Activated naive CD8-positive, alpha-beta T cell treated with anti-CD3 and anti-CD28 coated beads, Interleukin-2, amount 10 ng/mL, durations not matched to agents 7 days and 5 days (primary cell): ENCODE data around the gene MYL4. TPM values are rescaled to one million over a fixed set of nuclear protein-coding genes. Genes with fewer than 3 reads are reported as not detected.
"Not testable (repeated sequence)": the region's sequence is repeated elsewhere in the genome, so short reads cannot be mapped to it uniquely, and the experiment has no call there.

Experiments
- ATAC-seq: fragments of 150-1000 bp; cut with Tn5 transposase; one replicate; pipeline ENCODE4 v1.10.0; 2021; ENCODE audit warnings: low read depth, moderate library complexity
- POLR2A ChIA-PET: fragments of 350-600 bp; sonication (Branson Sonifier 250); formaldehyde crosslinking; loops from one replicate; lab custom pipeline; 2021; ENCODE audit warnings: antibody characterized with exemption; lab: Charles Lee
- DNase-seq: peaks from one replicate; pipeline ENCODE4 v3.0.0; 2021
- H3K27ac Mint-ChIP-seq: one replicate; pipeline ENCODE4 v1.8.0; 2022; ENCODE audit warnings: mild to moderate bottlenecking, mixed read lengths
- H3K27me3 Mint-ChIP-seq: one replicate; pipeline ENCODE4 v1.8.0; 2022; ENCODE audit warnings: mild to moderate bottlenecking, moderate library complexity, mixed read lengths
- H3K36me3 Mint-ChIP-seq: one replicate; pipeline ENCODE4 v1.8.0; 2021; ENCODE audit warnings: mild to moderate bottlenecking, mixed read lengths
- H3K4me1 Mint-ChIP-seq: one replicate; pipeline ENCODE4 v1.8.0; 2021; ENCODE audit warnings: mixed read lengths
- H3K4me3 Mint-ChIP-seq: one replicate; pipeline ENCODE4 v1.8.0; 2022; ENCODE audit warnings: mild to moderate bottlenecking, moderate library complexity, mixed read lengths
- H3K9me3 Mint-ChIP-seq: one replicate; pipeline ENCODE4 v1.8.0; 2021; ENCODE audit warnings: mixed read lengths
- total RNA-seq, 2 experiments: library from RNA; stranded (reverse); gene quantifications; one replicate each; pipeline ENCODE4 v1.2.3, GENCODE V29; 2021

Gene MYL4
- total RNA-seq, 2 experiments from 2014 or later, result not detected

DNA sequence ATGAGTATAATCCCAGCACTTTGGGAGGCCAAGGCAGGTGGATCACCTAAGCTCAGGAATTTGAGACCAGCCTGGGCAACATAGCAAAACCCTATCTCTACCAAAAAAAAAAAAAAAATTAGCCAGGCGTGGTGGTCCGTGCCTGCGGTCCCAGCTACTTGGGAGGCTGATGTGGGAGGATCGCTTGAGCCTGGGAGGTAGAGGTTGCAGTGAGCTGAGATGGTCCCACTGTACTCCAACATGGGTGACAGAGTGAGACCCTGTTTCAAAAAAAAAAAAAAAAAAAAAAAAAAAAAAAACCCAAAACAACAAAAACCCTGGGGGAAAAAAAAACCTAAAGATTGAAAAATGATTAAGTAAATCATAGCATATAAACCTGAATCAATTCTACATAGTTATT lies 28.2 kb upstream of the MYL4 start:
- H3K27ac Mint-ChIP-seq, ATAC-seq, H3K9me3 Mint-ChIP-seq, DNase-seq, H3K4me3 Mint-ChIP-seq, H3K27me3 Mint-ChIP-seq: not testable (repeated sequence)
- peaks cover 39% of the 10 kb centered on the region for H3K4me1 Mint-ChIP-seq
- POLR2A ChIA-PET, result interaction anchor here (0.6 kb wide), 1 partner anchor 37 kb away, joined by 4 read pairs; no protein-coding TSS in a partner anchor
- peaks cover 31% of the 10 kb centered on the region for H3K36me3 Mint-ChIP-seq

DNA sequence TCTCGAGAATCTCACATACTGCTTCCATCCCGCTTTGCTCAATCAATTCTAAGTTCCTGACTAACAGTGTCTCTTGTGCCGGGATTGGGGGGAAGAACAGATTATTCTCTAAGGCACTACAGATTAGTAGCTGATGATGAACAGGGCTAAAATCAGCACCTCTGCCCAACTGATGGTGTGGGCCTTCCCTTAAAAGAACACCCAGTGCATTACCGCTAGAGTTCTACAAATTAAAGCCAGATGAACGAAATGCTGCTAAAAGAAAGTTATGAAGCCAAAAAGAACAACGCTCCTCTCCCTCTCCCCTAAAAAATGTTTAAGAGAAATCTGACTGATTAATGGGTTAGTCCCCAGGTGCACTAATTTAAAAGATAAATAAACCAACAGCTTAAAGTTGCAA lies 24.5 kb upstream of the MYL4 start:
- POLR2A ChIA-PET, result interaction anchor here (1.2 kb wide), 1 partner anchor 16 kb away, joined by 3 read pairs; no protein-coding TSS in a partner anchor
- Mint-ChIP-seq H3K27ac (no peak overlapping the region), H3K27me3 (no peaks in the 10 kb centered on the region), H3K9me3 (no peaks in the 10 kb centered on the region), H3K36me3 (peaks cover 26% of the 10 kb centered on the region), H3K4me3 (no peak overlapping the region), H3K4me1 (peaks cover 42% of the 10 kb centered on the region)
- ATAC-seq (no peak), DNase-seq (no peak)

DNA sequence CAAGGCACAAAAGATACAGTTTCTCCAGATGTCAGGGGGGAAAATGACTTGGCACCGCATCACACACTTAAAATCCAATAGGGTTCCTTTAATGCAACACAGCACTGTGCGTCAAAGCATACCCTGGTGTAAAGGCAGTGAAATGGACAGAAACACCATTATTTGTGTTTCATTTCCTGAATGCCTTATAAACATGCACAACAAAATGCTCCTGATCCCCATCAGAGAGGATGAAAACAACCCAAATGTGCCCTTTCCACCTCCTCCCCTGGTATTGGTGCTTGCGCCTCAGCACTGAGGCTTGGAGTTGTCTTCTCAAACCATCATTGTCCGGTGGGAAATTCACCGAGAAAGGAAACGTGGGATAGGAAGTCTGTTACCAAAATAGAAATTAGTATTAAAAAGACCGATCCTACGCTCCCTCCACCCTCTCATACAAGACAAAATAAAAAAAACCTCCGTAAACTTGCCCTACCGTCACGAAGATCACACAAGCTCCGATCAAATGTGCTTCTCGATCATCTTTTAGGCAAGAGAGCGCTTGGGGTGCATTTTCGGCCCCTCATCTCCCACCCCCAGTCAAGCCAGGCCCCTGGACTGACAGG lies 20.8 kb upstream of the MYL4 start:
- Mint-ChIP-seq H3K4me1 (peaks cover 46% of the 10 kb centered on the region), H3K36me3 (peaks cover 18% of the 10 kb centered on the region), H3K9me3 (no peaks in the 10 kb centered on the region), H3K27ac (peak overlapping the region; percentile 96), H3K27me3 (no peaks in the 10 kb centered on the region), H3K4me3 (peak overlapping the region; percentile 95)
- DNase-seq (no peak), ATAC-seq (no peak)
- POLR2A ChIA-PET, result interaction anchor here (1.2 to 4.9 kb wide), 5 partner anchors 13 to 32 kb away, joined by 4 to 37 read pairs (median 10); partner anchors contain the start of gene MYL4

DNA sequence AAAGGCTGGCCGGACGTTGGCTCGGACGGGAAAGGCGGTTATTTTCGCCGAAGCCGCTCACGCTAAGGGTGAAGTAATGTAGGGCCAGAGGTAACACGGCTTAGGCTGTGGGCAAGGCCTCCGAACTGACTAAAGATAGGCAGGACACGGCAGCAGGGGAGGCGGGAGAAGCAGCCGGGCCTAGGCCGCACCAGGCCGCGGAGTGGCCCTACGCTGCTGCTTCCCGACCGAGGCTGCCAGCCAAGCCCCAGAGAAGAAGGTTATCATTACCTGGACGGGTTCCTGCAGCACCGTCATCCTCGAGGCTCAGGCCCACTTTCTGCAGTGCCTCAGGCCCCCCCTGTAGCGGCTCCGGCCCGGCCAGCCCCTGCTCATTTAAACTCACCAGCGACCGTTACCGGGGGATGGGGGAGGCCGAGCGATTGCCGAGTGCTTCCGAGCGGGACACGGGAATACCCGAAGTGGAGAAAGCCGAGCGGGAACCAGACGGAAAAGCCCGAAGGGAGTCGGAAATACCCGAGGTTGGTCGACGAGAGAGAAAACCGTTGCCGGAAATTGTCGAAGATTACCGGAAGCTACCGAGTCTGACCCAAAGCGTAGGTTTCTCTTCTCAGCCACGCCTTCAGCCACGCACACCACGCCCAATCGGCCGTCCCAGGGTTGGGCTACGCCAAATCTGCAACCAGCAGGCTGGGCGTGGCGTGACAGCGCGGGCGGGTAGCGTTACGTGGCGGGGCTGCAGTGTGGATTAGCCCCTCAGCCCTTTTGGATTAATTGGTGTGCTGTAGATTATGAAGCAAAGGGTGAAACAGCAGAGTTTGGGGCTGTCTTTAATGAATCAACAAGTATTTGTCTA lies 20.0 kb upstream of the MYL4 start, which contains the start of gene CDC27:
Gene CDC27, minus strand, starts transcription at position 420 of the 856 bp plus-strand sequence. Its CDS starts 123 bp downstream, at position 297.
- H3K4me3 Mint-ChIP-seq, result peak within 1 kb of the TSS; percentile 95
- peaks cover 46% of the 10 kb centered on the region for H3K4me1 Mint-ChIP-seq

DNA sequence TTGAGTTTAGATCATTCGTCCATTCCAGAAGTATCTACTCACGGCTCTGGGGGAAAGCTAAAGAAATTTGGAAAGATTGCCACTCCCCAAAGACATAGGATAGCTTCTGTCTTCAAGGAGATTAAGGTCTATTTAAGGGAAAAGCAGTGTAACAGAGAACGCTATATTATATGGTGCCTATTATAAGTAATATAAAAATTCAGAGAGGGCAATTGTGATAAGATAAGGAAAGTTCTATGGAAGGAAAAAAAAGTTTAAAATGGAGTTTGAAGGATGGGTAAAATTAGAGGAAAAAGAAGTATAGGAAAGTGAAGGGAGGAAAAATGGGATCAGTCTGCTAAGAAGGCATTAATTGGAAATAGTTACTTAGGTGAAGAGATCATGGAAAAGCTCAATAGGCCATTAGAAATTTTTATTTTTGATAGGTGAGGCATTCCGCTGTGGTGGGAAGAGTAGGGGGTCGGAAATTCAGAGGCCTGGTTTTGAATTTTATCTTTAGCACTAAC lies 19.4 kb upstream of the MYL4 start:
- POLR2A ChIA-PET, result interaction anchor here (0.9 to 4.9 kb wide), 8 partner anchors 11 to 458 kb away, joined by 3 to 37 read pairs (median 8); partner anchors contain the start of genes EFCAB13 and MYL4

More for the DNA sequence above, 20.0 kb upstream of the MYL4 start, which contains the start of gene CDC27:
- no peaks in the 10 kb centered on the region for H3K9me3 Mint-ChIP-seq
- peak within 1 kb of the TSS; percentile 96 for H3K27ac Mint-ChIP-seq
- H3K27me3 Mint-ChIP-seq, result no peaks in the 10 kb centered on the region
- DNase-seq (peak; percentile 98), ATAC-seq (peak; percentile 94)
- POLR2A ChIA-PET, result interaction anchor here (0.8 to 4.9 kb wide), 8 partner anchors 12 to 460 kb away, joined by 3 to 37 read pairs (median 8); partner anchors contain the start of genes EFCAB13, KPNB1 and MYL4
- peaks cover 18% of the 10 kb centered on the region for H3K36me3 Mint-ChIP-seq

GRCh38 chr17:47190243-47190642 lies 18.9 kb upstream of the MYL4 start:
- no peak for DNase-seq
- ATAC-seq, result no peak
- peak overlapping the region; percentile 96 for H3K27ac Mint-ChIP-seq
- H3K36me3 Mint-ChIP-seq, result peaks cover 13% of the 10 kb centered on the region
- peaks cover 2% of the 10 kb centered on the region for H3K27me3 Mint-ChIP-seq
- POLR2A ChIA-PET, result interaction anchor here (0.7 to 4.9 kb wide), 7 partner anchors 11 to 458 kb away, joined by 3 to 37 read pairs (median 4); no protein-coding TSS in a partner anchor
- no peaks in the 10 kb centered on the region for H3K9me3 Mint-ChIP-seq
- peaks cover 41% of the 10 kb centered on the region for H3K4me1 Mint-ChIP-seq
- peak overlapping the region; percentile 95 for H3K4me3 Mint-ChIP-seq

More for the DNA sequence above, 19.4 kb upstream of the MYL4 start:
- peaks cover 42% of the 10 kb centered on the region for H3K4me1 Mint-ChIP-seq
- peak overlapping the region; percentile 96 for H3K27ac Mint-ChIP-seq
- peaks cover 2% of the 10 kb centered on the region for H3K27me3 Mint-ChIP-seq
- H3K36me3 Mint-ChIP-seq, result peaks cover 13% of the 10 kb centered on the region
- no peak for DNase-seq
- H3K9me3 Mint-ChIP-seq, result no peaks in the 10 kb centered on the region
- peak overlapping the region; percentile 95 for H3K4me3 Mint-ChIP-seq
- ATAC-seq, result no peak

DNA sequence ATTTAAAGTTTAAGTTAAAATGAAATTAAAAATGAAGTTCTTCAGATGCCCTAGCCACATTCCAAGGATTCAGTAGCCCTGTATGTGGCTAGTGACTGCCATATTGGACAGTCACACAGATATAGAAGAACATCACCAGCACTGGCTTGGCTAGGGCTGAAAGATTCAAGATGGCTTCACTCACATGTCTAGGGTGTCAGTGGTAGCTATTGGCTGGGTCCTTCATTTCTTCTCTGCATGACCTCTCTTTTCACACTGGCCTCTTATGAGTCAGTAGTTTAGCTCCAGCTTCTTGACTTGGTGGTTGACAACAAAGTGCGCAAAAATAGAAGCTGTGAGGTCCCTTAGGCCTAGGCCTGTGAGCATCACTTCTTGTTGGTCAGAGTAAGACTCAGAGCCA lies 18.4 kb upstream of the MYL4 start:
- DNase-seq (no peak), ATAC-seq (no peak)
- peaks cover 4% of the 10 kb centered on the region for H3K27me3 Mint-ChIP-seq
- H3K4me1 Mint-ChIP-seq, result peaks cover 40% of the 10 kb centered on the region
- POLR2A ChIA-PET, result interaction anchor here (0.7 to 4.9 kb wide), 5 partner anchors 10 to 134 kb away, joined by 3 to 37 read pairs (median 4); no protein-coding TSS in a partner anchor
- no peak overlapping the region for H3K4me3 Mint-ChIP-seq
- no peaks in the 10 kb centered on the region for H3K9me3 Mint-ChIP-seq
- no peak overlapping the region for H3K27ac Mint-ChIP-seq
- peaks cover 13% of the 10 kb centered on the region for H3K36me3 Mint-ChIP-seq

DNA sequence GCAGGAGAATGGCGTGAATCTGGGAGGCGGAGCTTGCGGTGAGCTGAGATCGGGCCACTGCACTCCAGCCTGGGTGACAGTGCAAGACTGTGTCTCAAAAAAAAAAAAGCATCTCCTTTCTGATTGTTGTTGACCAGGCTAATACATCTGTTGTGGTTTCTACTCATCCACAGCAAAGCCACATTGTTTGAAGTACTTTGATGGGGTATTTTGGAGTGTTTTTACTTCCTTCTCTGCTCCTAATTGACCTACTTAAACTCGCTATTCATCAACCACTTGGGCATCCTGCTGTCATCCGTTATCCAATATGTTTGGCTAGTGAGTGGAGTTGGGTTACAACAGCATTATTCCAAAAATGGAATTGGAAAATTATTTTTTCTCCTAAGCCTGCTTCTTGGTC lies 16.6 kb upstream of the MYL4 start:
- Mint-ChIP-seq H3K4me3 (peak overlapping the region; percentile 44), H3K27ac (peak overlapping the region; percentile 50), H3K9me3 (no peaks in the 10 kb centered on the region), H3K4me1 (peaks cover 31% of the 10 kb centered on the region), H3K27me3 (peaks cover 4% of the 10 kb centered on the region), H3K36me3 (peaks cover 5% of the 10 kb centered on the region)
- ATAC-seq, result no peak
- DNase-seq, result no peak
- POLR2A ChIA-PET, result interaction anchor here (4.9 kb wide), 1 partner anchor 8 kb away, joined by 37 read pairs; no protein-coding TSS in a partner anchor

DNA sequence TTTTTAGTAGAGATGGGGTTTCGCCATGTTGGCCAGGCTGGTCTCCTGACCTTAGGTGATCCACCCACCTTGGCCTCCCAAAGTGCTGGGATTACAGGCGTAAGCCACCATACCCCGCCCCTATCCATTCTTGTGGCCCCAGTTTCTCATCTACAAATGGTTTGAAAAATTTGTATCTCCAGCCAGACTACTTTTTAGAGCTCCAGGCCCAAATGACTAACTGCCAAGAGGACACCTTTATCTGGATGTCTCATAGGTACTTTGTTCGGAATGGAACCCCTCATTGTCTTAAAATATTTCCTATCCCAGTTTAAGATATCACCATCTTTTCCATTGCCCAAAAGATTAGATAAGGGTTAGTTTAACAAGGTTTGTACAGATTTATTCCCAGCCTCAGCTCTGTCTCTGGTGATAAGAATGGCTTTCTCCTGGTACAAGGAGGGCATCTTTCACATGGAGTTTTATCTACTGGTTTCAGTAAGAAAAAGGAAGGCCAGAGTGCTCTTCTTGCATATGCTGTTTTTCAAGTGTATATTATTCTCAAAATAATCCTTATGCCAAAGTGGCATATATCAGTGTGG lies 15.1 kb upstream of the MYL4 start:
- no peak overlapping the region for H3K27ac Mint-ChIP-seq
- no peak overlapping the region for H3K4me3 Mint-ChIP-seq
- POLR2A ChIA-PET, result no interaction called here

DNA sequence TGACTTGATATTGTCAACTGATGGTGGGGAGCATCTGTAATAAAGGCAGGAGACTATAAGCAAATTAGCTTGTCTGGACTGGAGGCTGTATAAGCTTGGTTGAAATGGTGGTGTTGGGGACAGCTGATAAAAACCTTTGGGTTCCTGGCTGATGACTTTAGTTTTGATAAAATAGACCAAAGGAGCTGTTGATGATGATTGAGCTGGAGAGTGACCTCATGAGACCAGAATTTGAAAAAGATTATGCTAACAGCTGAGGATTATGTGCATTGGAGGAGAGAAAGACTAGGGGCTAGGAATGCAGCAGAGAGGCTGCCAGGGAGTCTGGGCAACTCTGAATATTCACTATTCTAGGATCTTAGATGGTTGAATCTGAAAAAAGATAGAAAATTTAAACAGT lies 11.3 kb upstream of the MYL4 start:
- Mint-ChIP-seq H3K36me3 (no peaks in the 10 kb centered on the region), H3K9me3 (no peaks in the 10 kb centered on the region), H3K27ac (no peak overlapping the region), H3K4me3 (no peak overlapping the region), H3K4me1 (peaks cover 21% of the 10 kb centered on the region), H3K27me3 (peaks cover 10% of the 10 kb centered on the region)
- DNase-seq (no peak), ATAC-seq (no peak)
- POLR2A ChIA-PET, result no interaction called here

More for the DNA sequence above, 15.1 kb upstream of the MYL4 start:
- DNase-seq, result no peak
- no peaks in the 10 kb centered on the region for H3K9me3 Mint-ChIP-seq
- H3K27me3 Mint-ChIP-seq, result peaks cover 10% of the 10 kb centered on the region
- H3K36me3 Mint-ChIP-seq, result no peaks in the 10 kb centered on the region
- ATAC-seq, result no peak
- peaks cover 28% of the 10 kb centered on the region for H3K4me1 Mint-ChIP-seq

DNA sequence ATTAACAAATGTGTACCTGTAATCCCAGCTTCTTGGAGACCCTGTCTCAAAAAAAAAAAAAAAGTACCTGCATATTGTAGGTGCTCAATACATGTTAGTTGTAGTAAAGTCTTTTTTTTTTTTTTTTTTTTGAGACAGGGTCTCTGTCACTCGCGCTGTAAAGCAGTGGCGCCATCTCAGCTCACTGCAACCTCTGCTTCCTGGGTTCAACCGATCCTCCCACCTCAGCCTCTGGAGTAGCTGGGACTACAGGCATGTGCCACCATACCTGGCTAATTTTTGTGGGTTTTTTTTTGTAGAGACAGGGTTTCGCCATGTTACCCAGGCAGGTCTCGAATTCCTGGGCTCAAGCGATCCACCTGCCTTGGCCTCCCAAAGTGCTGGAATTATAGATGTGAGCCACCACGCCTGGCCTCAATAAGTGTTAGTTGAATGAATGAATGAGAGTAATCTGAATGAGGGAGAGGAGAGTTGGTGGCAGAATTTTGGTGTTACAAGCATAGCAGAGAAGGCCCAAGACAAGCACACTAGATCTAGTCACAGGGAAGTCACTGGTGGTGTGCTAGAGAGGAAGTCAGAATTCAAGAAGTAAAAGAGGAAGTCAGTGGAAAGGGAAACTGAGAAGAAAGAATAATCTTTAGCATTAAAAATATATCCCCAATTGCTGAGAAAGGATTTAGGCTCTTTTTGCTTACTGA lies 9.4 kb upstream of the MYL4 start:
- Mint-ChIP-seq H3K27ac (peak overlapping the region; percentile 82), H3K36me3 (no peaks in the 10 kb centered on the region), H3K4me1 (peaks cover 29% of the 10 kb centered on the region), H3K27me3 (peaks cover 9% of the 10 kb centered on the region), H3K4me3 (peak overlapping the region; percentile 31), H3K9me3 (no peaks in the 10 kb centered on the region)
- no peak for ATAC-seq
- POLR2A ChIA-PET, result interaction anchor here (1.3 to 4.4 kb wide), 2 partner anchors 10 to 21 kb away, joined by 4 to 37 read pairs; partner anchors contain the start of gene CDC27
- no peak for DNase-seq

GRCh38 chr17:47200325-47200664 lies 8.9 kb upstream of the MYL4 start:
- POLR2A ChIA-PET, result interaction anchor here (1.3 to 4.4 kb wide), 2 partner anchors 10 to 20 kb away, joined by 4 to 37 read pairs; partner anchors contain the start of gene CDC27
- no peak for ATAC-seq
- H3K4me3 Mint-ChIP-seq, result peak overlapping the region; percentile 54
- peaks cover 34% of the 10 kb centered on the region for H3K4me1 Mint-ChIP-seq
- H3K36me3 Mint-ChIP-seq, result no peaks in the 10 kb centered on the region
- no peaks in the 10 kb centered on the region for H3K9me3 Mint-ChIP-seq
- peaks cover 9% of the 10 kb centered on the region for H3K27me3 Mint-ChIP-seq
- peak overlapping the region; percentile 82 for H3K27ac Mint-ChIP-seq
- DNase-seq, result no peak
